GM18526 (cell line): Measurements from ENCODE around the gene FERD3L.

ENCODE experiments used
- POLR2A ChIP-seq: IDR thresholded peaks from 3 replicates; pipeline ENCODE4 v1.6.1; 2011; ENCODE audit not compliant: insufficient read length; ENCODE audit errors: extremely low read depth

FERD3L gene

DNA sequence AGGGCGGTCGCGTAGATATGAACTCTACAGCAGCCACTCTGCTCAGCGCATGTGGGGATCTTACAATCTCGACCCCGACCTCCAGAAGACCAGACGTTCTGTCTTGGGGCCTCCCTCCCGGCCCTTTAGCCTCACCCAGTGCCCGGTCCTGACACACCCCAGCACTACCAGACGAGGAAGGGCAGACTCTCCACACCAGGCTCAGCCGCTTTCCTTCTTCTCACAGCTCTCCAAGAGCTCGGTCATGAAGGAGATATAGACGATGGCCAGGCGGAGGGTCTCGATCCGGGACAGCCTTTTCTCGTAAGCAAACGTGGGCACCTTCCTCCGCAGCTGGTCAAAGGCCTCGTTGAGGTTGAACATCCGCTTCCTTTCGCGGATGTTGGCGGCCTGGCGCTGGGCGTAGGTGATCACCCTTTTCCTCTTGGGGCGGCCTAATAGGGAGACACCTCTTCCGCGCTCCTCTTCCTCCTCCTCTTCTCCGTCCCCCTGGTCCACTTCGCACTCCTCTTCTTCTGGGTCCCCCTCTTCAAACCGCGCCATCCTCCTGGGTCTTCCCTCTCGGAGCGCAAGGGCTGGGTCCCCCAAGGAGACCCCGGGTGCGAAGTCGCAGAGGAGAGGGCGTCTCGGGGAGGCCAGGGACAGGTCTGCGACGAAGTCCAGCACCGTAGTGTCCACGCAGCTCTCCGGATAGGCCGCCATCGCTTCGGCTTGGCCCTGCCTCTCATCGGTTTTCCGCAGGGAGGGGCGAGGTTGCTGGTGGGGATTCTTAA, at the start of gene FERD3L:
TSS of gene FERD3L (minus strand) at position 761 of the 773 bp plus-strand sequence. CDS start at position 702, 59 bp downstream.
- no peak for TF ChIP-seq POLR2A

GRCh38 chr7:19181634-19182033, 36.4 kb upstream of the FERD3L start:
- TF ChIP-seq POLR2A: no peak

DNA sequence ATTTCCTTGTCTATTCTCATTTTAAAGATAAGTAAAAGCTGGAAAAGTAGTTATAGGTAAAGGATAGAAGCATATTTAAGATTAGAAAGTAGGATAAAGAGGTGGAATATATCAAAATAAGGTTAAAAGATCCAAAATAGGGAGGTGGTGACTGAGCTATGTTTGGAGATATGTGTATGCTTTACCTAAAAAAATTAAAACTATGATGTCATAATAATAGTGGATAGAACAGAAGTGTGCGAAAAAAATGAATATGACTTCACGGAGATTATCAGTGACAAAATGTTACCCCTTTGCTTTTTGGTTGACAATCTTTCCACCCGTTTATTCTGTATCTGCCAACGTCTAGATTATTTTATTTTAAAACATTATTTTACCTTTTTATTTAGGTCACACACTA, 33.4 kb upstream of the FERD3L start:
- no peak for TF ChIP-seq POLR2A

DNA sequence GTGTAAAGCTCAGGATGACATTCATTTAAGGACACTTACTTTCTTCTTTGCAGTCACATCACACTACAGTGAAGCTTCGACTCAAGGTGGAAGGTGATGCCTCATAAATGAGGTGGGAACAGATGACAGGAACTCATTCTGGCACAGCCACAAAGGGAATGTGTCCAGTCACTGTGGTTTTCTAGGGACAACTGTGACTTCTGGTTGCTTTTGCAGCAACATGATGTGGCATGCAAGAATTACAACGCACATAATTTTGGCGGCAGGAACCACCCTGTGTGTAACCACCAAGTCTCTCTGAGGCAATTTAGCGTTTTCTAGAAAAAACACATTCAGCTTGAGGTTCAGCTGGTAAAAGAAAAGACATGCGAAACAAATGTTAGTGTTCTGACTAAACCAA, 32.0 kb upstream of the FERD3L start:
- no peak for TF ChIP-seq POLR2A

GRCh38 chr7:19175241-19175640, 30.0 kb upstream of the FERD3L start:
- no peak for TF ChIP-seq POLR2A

DNA sequence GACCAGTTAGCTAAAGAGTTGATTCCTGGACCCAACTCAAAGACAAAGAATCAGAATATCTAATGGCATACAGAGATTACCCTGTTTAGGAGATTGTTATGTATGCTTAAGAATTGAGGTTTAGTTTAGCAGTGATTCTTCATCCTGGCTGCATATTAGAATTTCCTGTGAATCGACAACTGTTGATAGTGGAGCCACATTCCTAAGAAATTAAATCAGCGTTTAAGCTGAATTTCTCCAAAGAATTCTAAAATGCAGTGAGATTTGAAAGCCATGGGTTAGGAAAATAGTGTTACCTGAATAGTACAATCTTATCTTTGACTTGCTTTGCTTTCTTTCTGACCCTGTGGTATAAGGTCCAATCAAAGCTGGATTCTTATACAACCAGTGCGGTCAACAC, 16.4 kb upstream of the FERD3L start:
- TF ChIP-seq POLR2A: no peak

- TF ChIP-seq POLR2A: no peak
These were observed 1.5 kb upstream of the FERD3L start for GRCh38 chr7:19146699-19147098.

DNA sequence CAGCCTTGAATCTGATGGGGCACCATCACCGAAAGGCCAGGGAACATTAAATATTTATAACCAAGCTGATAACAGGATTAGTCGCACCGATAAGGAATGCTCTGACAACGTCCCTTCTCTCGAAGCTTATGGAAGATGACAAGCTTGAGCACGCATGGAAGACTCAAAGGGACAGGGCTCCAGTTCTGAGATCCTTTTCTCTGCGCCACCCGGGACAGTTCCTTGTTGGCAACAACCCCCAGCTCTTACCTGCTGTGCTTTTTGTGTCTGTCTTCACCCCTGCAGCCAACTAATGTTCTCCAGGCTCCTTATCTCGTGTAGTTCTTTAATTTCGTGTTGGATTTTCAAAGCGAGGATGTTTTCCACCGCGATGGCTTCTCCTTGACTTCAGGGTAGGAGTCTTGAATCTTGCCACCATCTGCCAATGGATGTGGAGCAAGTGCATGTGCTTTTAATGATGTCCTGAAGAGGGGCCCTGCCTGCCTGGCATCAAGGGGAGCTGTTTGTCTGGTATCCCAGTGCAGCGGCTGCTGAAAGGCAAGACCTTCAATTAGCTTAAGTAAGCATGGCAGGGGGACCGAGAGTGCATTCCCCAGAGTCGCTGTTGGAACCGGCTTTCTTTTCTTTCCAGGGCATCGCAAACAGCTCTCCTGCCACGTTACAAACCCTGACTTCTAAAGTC, 354 bp upstream of the FERD3L start:
- no peak for TF ChIP-seq POLR2A

DNA sequence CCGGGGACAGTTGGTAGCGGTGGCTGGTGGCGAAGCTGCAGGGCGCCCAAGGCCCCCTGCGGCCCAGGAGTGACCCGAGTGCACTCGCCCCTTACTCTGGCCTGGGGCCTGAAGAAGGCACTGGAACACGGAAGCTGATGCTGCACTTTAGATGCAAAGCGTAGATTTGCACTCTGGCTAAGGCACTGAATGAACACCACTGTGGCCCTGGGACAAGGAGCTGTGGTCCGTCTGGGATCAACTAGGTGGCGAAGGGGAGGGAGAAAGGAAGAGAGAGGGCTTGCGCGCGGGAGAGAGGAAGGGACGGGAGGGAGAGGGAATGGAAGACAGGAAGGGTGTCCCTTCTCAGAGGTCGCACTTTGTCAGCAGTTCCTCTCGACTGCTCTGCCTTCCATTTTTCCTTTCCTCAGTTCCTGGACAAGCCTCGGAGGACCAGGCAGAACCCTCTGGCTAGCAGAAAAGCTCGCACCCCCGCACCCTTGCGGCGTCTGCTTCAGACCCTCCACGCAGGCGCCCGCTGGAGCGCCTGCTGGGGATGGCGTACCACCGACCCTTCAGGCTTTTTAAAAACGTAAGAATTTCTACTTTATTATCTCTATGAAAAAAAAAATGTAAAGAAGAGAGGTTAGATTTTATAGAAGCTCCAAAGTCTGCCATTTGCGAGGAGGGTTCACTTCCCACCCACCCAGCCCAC, 1.2 kb downstream of the FERD3L start:
- TF ChIP-seq POLR2A: no peak

DNA sequence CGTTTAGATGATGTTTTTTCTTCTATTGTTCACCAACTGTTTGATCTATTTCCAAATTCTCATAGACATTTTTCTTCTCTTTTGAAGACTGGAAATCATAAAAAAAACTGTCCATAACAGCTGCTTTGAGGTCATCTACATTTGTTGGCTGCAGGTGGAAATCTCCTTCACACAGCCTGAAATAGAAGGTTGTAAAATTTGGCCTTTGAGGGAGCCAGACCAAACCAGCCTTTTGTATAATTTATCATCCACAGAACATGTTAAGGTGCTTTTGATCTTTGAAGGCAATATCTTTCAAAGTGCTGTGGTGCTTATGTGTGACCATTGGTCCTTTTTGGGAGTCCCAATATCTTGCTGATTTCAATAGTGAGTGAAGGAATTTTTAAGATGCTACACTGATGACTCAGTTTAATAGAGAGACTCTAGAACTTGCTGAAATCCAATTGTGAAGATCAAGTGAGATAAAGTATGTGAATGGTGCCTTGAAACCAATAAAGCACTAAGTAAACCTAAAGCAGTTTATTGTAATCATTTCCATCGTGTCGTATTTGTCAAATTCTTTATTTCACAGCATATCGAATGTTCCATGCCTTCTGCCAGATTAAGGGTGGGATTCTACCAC, 5.4 kb downstream of the FERD3L start:
- TF ChIP-seq POLR2A: no peak

DNA sequence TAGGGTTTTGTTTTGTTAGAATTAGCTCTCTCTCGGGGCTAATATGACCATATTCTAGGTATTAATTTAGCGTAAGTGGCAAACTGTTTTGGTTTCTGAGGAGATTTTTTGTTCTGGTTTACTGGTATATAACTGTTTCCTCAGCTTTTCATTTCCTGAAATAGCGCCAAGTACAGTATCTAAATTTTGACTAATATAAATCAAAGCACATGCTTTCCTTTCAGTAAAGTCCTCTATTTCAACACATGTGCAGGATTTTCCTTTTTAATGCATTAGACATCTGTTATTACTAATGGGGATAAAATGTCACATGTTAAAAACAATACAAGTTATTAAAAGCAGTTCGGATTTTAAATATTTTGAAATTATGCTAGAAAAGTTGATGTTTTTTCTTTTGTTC, 11.3 kb downstream of the FERD3L start:
- no peak for TF ChIP-seq POLR2A

GRCh38 chr7:19133390-19133789, 11.8 kb downstream of the FERD3L start:
- no peak for TF ChIP-seq POLR2A

DNA sequence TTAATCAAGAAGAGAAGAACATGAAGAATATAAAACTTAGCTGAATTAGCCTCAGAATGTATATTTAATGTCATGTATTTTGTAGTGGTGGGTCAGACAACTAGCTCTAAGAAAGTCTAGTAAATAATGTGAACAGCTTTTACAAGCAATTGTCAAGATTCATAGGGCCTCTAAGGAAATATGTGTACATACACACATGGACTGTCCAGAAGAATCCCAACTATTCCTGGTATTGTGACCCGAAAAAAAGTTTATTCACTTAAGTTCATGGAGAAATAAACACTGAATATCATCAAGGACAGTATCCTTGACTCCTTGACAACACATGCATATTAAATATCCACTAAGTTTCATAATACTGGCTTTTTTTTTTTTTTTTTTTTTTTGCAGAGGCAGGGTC, 16.4 kb downstream of the FERD3L start:
- TF ChIP-seq POLR2A: no peak

DNA sequence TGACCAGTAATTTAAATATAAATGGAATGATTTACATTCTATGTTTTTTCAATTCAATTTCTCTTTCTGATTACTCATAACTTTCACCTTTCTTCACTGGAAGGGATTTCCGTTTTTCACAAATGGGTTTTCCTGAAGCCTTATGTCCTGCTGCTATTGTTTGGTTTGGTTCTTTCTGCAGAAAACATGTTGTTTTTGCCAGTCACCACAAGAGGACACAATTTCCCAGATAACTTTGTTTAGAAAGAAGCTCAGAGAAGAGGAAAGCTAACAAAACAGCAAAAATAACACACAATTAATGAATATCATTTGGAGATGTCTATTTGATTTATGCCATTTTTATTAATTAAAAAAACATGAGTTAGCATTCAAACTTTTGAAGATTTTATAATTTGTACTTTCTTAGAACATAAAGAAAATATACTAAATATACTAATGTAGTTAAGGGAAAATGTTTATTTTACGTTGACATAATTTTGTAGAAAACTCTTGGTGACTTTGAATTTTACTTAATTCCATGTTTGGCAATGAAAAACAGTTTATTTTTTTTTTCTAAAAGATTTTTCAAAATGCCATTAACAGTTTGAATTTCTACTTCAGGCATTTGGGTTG, 23.1 kb downstream of the FERD3L start:
- TF ChIP-seq POLR2A: no peak

- TF ChIP-seq POLR2A: no peak
These were observed 25.2 kb downstream of the FERD3L start for GRCh38 chr7:19119870-19120486.

GRCh38 chr7:19119372-19119771, 25.8 kb downstream of the FERD3L start:
- TF ChIP-seq POLR2A: no peak
